ENCODE results near the gene KCTD12.
"Not testable (repeated sequence)": the region's sequence is repeated elsewhere in the genome, so short reads cannot be mapped to it uniquely, and the experiment has no call there.

The KCTD12 gene

DNA sequence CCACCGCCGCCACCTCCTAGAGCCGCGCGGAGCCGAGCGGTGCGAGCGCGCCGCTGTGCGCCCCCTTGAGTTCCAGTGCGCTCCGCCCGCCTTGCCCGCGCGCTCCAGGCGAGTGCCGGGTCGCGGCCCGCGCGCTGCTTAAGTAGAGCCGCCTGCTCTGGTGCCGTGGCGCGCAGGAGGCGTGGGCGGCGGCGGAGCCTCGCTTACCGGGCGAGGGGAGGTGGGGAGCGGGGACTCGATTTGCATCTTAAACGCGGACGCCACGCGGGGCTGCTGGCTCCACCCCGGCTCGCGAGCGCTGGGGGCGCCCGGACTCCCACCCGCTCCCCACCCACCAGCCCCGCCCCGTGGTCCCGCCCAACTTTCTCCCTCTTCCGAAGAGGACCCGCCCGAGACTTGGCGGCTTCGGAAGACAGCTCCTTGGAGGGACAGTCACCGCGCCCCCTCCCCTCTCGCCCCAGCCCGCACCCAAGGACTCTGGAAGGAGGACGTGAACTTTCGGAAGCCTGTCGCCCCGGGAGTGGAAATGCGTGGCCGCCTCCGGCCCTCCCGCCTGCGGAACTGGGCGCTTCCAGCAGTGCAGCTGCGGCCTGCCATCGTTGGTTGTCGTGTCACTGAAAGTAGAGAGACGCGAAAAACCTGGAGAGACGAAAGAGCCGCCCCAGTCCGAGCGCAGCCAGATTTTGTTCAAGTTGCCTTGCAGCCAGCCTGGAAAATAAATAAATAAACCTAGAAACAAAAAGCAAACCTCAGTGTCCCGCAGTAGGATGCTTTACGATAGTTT, at the start of gene KCTD12:
TSS of gene KCTD12 (minus strand) at position 114 of the 784 bp plus-strand sequence. CDS start 257 bp downstream, outside the sequence.
- DNase-seq (ENCODE audit: extremely low spot score, insufficient read length, low read depth), result peak; percentile 60
- FAIRE-seq, result peak; percentile 59

DNA sequence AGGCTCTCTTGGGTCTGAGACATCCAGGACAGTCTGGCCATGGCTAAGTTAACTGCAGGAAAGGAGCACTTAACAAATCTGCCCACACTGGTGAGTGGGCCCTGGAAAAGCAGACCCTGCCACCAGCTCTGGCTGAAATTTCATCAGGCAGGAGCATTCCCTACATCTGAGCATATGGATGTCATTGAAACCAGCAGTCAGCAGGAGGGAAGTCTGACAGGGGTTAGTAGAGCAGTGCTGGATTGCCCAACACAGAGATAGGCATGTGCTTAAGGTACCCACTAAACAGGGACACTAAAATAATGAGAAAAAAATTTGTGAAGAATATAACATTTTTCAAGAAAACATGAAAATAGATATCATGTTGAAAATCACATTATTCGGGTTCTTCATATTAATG, 48.5 kb upstream of the KCTD12 start:
- no peak for FAIRE-seq
- no peak for DNase-seq (ENCODE audit: extremely low spot score, insufficient read length, low read depth)

DNA sequence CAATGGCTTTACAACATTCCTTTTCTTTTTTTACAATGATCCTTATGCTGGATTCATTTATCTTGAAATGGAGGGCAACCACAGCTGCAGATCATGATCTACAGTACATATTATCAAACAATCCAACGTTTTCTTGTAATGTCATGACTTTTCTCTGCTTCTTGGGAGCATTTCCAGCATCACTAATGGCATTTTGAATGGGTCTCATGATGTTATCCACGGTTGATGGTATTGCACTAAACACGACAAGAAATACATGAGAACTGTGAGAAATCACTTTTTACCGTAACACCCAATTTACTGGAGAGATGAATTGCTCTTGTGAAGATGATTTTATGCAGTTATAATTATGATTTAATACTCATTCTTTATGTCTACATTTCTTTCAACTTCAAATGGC, 45.9 kb upstream of the KCTD12 start:
- DNase-seq (ENCODE audit: extremely low spot score, insufficient read length, low read depth) (no peak), FAIRE-seq (no peak)

DNA sequence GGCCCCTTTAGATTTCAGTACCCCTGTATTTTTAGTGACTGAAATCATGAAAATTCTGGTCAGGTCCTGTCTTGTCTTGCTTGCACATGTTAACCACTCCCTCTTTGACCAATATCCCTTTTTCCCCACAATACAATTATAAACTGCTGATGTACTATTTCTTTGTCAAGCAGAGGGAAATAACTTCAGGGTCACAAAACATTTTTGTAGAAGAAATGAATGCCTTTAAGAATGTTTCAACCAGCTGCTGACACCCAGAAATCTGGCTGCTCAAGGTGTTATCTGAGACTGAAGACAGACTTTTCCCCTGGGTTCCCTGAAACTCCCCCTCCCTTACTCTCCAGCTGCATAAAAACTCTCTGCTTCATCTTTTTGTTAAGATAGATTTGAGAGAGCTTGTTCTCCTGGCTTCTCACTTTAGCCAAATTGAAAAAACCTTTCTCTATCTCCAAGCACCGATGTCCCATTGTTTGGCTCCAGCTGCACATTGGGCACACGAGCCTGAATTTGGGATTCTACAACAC, 43.7 kb upstream of the KCTD12 start:
- FAIRE-seq (no peak), DNase-seq (ENCODE audit: extremely low spot score, insufficient read length, low read depth) (no peak)

DNA sequence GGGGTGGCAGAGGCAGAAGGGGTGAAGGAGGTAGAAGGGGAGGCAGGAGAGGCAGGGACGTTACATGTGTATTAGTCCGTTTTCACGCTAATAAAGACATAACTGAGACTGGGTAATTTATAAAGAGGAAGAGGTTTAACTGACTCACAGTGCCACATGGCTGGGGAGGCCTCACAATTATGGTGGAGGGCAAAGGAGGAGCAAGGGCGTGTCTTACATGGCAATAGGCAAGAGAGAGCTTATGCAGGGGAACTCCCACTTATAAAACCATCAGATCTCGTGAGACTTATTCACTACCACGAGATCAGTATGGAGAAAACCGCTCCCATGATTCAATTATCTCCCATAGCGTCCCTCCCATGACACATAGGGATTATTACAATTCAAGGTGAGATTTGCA, 43.1 kb upstream of the KCTD12 start:
- DNase-seq (ENCODE audit: extremely low spot score, insufficient read length, low read depth) (no peak), FAIRE-seq (no peak)

DNA sequence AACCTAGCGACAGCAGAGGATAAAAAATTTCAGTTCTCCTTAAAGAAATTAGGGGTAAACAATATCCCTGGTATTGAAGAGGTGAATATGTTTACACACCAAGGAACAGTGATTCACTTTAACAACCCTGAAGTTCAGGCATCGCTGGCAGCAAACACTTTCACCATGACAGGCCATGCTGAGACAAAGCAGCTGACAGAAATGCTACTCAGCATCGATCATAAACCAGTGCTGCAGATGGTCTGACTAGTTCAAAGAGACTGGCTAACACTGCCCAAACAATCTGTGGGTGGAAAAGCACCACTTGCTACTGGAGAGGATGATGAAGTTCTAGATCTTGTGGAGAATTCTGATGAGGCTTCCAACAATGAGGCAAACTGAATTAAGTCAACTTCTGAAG, 42.3 kb upstream of the KCTD12 start:
- DNase-seq (ENCODE audit: extremely low spot score, insufficient read length, low read depth) (no peak), FAIRE-seq (no peak)

DNA sequence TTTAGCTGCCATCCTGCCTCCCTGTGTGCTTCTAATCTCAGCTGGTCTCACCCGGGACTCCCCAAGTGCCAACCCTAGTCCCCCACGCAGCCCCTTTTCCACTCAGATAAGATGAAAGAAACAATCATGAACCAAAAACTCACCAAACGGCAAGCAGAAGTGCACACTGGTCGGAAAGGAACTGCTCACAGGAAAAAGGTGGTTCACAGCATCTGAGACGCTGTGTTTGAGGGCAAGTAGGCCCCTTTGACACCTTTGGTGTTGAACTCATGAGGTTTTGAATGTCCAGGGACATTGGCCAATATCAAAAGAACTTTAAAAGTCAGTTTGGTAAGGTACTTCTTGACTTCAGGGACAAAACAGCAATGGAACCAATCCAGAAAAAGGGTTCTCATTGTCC, 41.8 kb upstream of the KCTD12 start:
- FAIRE-seq, result no peak
- no peak for DNase-seq (ENCODE audit: extremely low spot score, insufficient read length, low read depth)

DNA sequence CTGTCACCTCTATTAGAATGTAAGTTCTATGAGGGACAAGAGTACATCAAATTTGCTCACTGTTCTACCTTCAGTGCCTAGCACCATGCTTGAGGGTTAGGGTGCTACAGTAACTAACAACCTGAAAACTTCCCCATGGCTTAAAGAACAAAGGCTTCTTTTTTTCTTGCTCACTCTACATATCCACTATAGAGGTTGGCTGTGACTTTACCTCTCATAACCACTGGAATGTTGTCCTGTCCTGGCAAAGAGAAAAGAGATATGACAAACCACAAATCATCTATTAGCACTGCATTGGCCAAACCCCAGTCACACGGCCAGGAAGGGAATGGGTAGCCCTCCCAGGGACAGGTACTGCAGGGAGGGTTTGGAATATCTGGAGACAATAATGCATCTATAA, 38.9 kb upstream of the KCTD12 start:
- DNase-seq (ENCODE audit: extremely low spot score, insufficient read length, low read depth) (no peak), FAIRE-seq (no peak)

DNA sequence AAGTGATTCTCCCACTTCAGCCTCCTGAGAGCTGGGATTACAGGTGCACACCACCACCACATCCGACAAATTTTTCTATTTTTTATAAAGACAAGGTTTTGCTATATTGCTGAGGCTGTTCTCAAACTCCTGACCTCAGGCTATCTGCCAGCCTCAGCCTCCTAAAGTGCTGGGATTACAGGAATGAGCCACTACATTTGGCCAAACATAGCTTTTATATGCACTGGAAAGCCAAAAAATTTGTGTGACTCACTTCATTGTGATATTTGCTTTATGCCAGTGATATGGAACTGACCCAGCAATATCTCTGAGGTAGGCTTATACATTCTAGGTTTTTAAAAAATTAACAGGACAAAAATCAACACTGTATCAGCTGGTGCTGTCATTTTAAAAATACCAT, 35.3 kb upstream of the KCTD12 start:
- no peak for FAIRE-seq
- DNase-seq (ENCODE audit: extremely low spot score, insufficient read length, low read depth), result no peak

DNA sequence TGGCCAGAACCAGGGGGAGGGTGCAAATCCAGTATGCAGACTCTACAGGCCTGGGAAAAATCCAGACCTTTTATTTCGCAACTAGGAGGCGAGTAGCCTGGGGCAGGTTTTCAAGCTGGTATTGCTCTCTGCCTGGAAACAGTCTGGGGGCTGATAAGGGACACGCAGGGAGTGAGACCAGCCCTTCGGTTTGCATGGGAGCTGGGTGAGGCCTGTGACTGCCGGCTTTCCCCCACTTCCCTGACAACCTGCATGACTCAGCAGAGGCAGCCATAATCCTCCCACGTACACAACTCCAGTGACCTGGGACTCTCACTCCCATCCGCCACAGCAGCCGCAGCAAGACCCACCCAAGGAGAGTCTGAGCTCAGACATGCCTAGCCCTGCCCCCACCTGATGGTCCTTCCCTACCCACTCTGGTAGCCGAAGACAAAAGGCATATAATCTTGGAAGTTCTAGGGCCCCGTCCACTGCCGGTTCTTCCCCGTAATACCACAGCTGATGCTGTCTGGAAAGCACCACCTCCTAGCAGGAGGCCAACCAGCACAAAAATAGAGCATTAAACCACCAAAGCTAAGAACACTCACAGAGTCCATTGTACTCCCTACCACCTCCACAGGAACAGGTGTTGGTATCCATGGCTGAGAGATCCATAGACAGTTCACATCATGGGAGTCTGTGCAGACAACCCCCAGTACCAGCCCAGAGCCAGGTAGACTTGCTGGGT, 31.7 kb upstream of the KCTD12 start:
- not testable (repeated sequence) for DNase-seq (ENCODE audit: extremely low spot score, insufficient read length, low read depth); FAIRE-seq

DNA sequence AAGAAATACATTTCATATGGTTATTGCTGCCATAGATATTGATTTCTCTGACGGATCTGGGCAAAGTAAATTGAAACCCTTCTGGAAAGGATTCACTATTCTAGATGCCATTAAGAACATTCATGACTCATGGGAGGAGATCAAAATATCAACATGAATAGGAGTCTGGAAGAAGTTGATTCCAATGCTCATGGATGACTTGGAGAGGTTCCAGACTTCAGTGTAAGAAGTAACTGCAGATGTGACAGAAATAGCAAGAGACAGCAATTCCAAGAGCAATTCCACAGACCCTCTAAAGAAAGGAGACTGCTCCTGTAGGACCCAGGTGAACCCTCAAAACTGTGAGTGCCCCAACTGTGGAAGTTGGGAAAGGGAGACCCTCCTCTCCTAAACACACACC, 30.9 kb upstream of the KCTD12 start:
- DNase-seq (ENCODE audit: extremely low spot score, insufficient read length, low read depth) (no peak), FAIRE-seq (no peak)

DNA sequence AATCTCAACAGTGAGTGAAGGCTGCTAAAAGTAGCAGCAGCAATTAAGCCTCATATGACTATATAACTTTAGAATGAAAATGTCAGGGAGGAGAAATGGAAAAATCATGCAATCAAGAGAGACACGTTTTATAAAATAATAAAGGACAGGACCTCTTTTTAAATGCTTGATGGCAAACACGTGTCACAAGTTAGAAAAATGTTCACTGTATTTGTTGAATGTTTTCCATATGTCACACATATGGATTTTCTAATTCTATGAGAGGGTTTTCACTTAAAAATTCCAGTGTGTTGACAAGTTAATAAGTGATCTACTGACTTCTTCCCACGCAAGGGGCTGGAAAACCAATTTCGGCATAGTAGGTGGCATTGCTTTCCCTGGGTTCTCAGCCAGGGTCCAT, 27.7 kb upstream of the KCTD12 start:
- FAIRE-seq, result no peak
- no peak for DNase-seq (ENCODE audit: extremely low spot score, insufficient read length, low read depth)

DNA sequence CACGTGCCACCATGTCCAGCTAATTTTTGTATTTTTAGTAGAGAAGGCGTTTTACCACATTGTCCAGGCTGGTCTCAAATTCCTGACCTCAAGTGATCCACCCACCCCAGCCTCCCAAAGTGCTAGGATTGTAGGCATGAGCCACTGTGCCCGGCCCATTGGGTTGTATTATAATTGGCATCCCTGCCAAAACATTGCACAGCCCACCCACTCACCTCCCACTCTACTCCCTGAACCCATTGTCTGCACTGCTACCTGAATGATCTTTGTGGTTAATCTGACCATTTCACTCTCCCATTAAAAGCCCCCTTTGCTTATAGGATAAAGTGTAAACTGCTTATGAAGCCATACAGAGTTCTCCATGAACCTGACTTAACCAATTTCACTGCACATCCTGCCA, 26.3 kb upstream of the KCTD12 start:
- FAIRE-seq, result no peak
- DNase-seq (ENCODE audit: extremely low spot score, insufficient read length, low read depth), result no peak

DNA sequence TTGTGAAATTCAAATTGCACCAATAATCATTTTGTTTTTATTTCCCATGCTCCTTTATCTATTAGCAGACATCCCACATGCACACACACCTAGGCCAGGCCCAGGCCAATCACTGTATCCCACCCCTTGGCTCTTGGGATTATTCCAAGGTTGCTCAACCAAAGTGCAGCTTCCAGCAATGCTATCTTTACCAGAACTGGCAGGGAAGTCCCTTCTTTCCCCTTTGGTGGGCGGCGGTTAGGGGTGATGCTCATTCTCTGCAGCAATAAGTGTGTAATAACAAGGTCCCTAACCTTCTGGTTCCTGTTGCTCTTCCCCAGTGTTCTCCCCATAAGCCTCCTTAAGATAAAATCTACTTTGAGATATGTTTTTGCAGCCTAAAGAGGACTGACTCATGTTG, 18.3 kb upstream of the KCTD12 start:
- no peak for DNase-seq (ENCODE audit: extremely low spot score, insufficient read length, low read depth)
- no peak for FAIRE-seq

DNA sequence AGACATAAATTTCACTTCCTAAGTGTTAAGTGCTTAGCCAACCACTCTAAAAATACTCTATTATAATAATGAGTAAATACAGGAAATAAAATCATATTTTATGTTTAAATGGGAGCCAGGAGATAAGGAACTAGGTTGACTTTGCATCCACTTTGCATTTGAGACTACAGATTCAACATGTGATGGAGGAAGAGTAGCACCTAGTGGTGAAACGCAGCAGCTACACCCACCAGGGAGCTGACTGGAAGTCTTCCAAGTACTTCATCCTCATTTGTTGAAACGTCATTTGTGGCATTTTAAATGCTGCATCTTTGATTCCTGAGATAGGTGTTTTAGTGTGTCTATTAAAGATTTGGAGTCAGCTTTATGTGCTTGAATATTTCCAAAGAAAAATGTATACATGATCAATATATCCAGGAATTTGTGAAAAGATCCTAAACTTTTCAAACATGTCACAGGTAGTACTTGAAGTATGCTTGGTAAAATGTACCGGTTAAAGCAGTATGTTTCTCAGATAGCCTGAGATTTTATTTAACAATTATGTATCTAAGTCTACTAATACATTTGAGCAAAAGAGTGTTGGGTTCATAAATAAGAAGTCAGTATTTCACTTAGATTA, 17.4 kb upstream of the KCTD12 start:
- peak; percentile 86 for FAIRE-seq

DNA sequence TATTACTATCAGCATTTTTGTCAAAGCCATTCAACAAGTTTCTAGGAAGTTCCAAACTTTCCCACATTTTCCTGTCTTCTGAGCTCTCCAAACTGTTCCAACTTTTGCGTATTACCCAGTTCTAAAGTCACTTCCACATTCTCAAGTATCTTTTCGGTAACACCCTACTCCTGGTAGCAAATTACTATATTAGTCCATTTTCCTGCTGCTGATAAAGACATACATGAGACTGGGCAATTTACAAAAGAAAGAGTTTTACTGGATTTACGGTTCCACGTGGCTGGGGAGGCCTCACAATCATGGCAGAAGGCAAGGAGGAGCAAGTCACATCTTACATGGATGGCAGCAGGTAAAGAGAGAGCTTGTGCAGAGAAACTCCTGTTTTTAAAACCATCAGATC, 12.9 kb upstream of the KCTD12 start:
- DNase-seq (ENCODE audit: extremely low spot score, insufficient read length, low read depth); FAIRE-seq: not testable (repeated sequence)

More for the DNA sequence above, 17.4 kb upstream of the KCTD12 start:
- peak; percentile 47 for DNase-seq (ENCODE audit: extremely low spot score, insufficient read length, low read depth)

DNA sequence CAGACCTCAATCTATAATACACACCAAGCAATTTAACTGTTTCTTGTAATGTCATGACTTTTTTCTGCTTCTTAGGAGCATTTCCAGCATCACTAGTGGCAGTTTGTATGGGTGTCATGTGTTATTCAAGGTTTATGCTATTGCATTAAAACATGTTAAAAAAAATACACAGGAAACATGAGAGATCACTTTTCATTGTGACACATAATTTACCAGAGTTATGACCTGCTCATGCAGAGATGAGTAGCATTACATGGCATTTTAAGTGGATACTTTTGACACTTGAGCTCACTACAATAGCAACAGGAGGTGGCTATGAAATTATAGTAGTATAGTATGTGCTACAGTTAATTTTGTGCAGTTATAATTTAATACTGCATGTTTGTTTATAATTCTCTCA, 11.0 kb upstream of the KCTD12 start:
- not testable (repeated sequence) for DNase-seq (ENCODE audit: extremely low spot score, insufficient read length, low read depth)
- FAIRE-seq, result peak; percentile 9

DNA sequence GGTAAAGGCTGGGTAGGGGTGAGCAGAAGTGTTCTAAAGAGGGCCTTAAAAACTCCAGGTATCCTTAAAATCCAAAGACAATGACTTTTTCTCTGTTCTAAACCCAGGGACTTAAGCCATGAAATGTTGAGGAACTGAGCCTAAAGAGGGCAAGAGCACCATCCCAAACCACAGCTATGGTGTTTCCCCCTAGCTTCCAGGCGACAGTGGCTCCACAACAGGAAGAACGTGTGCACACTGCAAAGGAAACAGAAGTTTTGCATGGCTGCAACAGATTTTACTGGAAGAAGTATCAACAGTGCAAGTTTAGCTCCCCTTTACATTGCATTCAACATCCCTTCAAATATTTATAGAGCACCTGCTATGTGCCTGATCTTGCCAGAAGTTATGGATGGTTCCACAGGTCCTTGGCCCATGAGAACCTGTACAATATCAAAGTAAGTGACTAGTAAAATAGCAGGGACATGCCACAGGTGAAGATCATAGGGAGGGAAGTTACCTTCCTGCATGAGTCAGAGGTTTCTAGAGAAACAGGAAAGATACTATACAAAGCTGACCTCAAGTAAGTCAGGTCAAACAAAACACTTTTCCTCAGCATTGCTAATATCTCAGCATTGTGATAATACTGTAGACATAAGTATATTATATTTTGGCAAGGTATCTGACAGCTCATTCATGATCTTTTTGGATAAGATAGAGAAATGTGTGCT, 8.4 kb upstream of the KCTD12 start:
- no peak for DNase-seq (ENCODE audit: extremely low spot score, insufficient read length, low read depth)
- peak; percentile 38 for FAIRE-seq

DNA sequence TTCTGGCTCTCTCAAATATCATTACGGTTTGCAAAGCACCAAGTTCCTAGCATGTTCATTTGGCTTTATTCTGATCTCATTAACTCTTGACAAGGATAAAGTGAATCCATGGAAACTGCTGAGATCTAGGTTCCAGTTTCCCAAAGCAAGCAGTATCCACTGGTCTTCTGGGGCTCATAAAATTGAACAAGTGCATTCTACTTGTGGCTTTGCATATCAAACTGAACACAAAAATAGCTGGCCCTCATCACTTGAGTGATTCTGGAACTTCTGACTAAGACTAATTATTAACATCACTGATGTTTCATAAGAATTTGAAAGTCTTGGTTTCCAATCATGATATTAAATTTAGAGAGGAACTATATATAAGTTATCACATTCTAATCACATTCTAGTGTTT, 6.3 kb upstream of the KCTD12 start:
- no peak for FAIRE-seq

DNA sequence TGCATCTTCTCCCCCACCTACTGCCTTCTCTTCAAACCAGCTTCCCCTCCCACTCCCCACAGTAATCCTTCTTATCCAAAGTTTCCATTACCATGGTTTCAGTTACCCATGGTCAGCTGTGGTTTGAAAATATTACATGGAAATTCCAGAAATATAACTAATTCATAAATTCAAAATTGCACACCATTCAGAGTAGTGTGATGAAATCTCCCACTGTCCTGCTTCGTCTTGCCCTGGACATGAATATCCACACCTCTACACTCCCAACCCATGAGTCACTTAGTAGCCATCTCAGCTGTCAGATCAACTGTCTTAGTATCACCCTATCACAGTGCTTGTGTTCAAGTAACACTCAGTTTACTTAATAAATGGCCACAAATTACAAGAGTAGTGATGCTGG, 3.8 kb upstream of the KCTD12 start:
- FAIRE-seq (no peak), DNase-seq (ENCODE audit: extremely low spot score, insufficient read length, low read depth) (no peak)

More for the DNA sequence above, 6.3 kb upstream of the KCTD12 start:
- DNase-seq (ENCODE audit: extremely low spot score, insufficient read length, low read depth), result no peak
